Measurements from ENCODE around the gene JAK2.

- no peak for TF ChIP-seq CTCF (IDR thresholded peaks at IDR 0.05)
- no peak for TF ChIP-seq EP300 (IDR thresholded peaks at IDR 0.05)
- TF ChIP-seq POLR2A (IDR thresholded peaks at IDR 0.05): no peak
Observed at GRCh38 chr9:5112646-5113045, 127.6 kb downstream of the JAK2 start.

All from suprapubic skin (tissue), 3 donors.